Transverse colon (tissue), 4 donors: ENCODE data around the gene BCL11B. TPM values are rescaled to one million over a fixed set of nuclear protein-coding genes. Genes with fewer than 3 reads are reported as not detected.

Source experiments
- DNase-seq: peaks from one replicate; pipeline ENCODE4 v3.0.0-alpha.2; 2019
- H3K27ac ChIP-seq, 4 donors: fragments of 200-600 bp; sonication (generic); 2 replicates each; pipeline ENCODE4 v1.5.1; 2016 to 2018; ENCODE audit warnings: inconsistent platforms in 4 of 4
- H3K27me3 ChIP-seq: fragments of 200-600 bp; sonication (generic); 2 replicates; pipeline ENCODE4 v1.5.1; 2017; ENCODE audit warnings: inconsistent platforms
- H3K36me3 ChIP-seq, 4 donors: fragments of 200-600 bp; sonication (generic); 2 replicates each; pipeline ENCODE4 v1.5.1; 2017 to 2019; ENCODE audit warnings: inconsistent platforms in 4 of 4
- H3K4me1 ChIP-seq, 4 donors: fragments of 200-600 bp; sonication (generic); 2 replicates each; pipeline ENCODE4 v1.5.1; 2017 to 2020; ENCODE audit warnings: inconsistent platforms in 4 of 4
- H3K4me3 ChIP-seq, 4 donors: fragments of 200-600 bp; sonication (generic); 1 replicate in 1 of 4; 2 replicates in 3 of 4; pipeline versions ENCODE4 v1.5.1 to v1.6.1; 2017 to 2019; ENCODE audit warnings: inconsistent platforms in 4 of 4
- H3K9me3 ChIP-seq, 2 donors: fragments of 200-600 bp; sonication (generic); 2 replicates each; pipeline ENCODE4 v1.5.1; 2017 to 2019; ENCODE audit warnings: inconsistent platforms in 2 of 2
- EP300 ChIP-seq: sonication (generic); formaldehyde crosslinking; IDR thresholded peaks from one replicate; pipeline ENCODE4 v1.6.1; 2017; ENCODE audit warnings: antibody characterized with exemption, low read depth
- POLR2A ChIP-seq: fragments of 450-650 bp; IDR thresholded peaks from one replicate; pipeline ENCODE4 v1.6.1; 2016; ENCODE audit warnings: antibody characterized with exemption, mild to moderate bottlenecking, moderate library complexity
- POLR2AphosphoS5 ChIP-seq, 3 donors: sonication (generic); formaldehyde crosslinking; IDR thresholded peaks; one replicate each; pipeline ENCODE4 v1.6.1; 2016; ENCODE audit warnings: antibody characterized with exemption in 3 of 3
- WGBS, 2 donors: methylation state at CpG; one replicate each; pipeline ENCODE4 v1.1.5; 2018; ENCODE audit warnings: low coverage in 1 of 2; 5-methylcytosine and 5-hydroxymethylcytosine counted together
- in situ Hi-C, 4 donors: fragments of 200-750 bp; cut with MboI; loops; one replicate each; pipeline versions ENCODE4 v1.15.0 to v1.15.1; 2017; ENCODE audit warnings: low sequenced_read_pairs in 3 of 4, low pct_ligation_motif_present in 1 of 4, low pct_unique_long_range_greater_than_20kb in 1 of 4
- intact Hi-C: fragments of 100-400 bp; cut with DNase I; formaldehyde crosslinking; loops from one replicate; pipeline ENCODE4 v1.15.1; 2023; ENCODE audit warnings: low total_unique reads
- total RNA-seq, 4 donors: library from RNA; depleted of rRNA; stranded (reverse); fragments of >200 nt; gene quantifications; one replicate each; pipeline ENCODE4 v1.1.0, GENCODE V29; 2016
- TF ChIP-seq, protein P1 (sequence below), 5 experiments: fragments of 200-600 bp in 3 of 5; fragments of 450-650 bp in 2 of 5; sonication (generic) in 3 of 5; IDR thresholded peaks; 1 replicate in 2 of 5; 2 replicates in 3 of 5; pipeline ENCODE4 v1.5.1; 2016 to 2017; ENCODE audit warnings: antibody characterized with exemption in 5 of 5, inconsistent platforms in 3 of 5, mild to moderate bottlenecking in 2 of 5, moderate library complexity in 1 of 5

The BCL11B gene
- total RNA-seq, 4 donors from 2014 or later, result 0.37 to 4.8 (median 3.7) TPM

DNA sequence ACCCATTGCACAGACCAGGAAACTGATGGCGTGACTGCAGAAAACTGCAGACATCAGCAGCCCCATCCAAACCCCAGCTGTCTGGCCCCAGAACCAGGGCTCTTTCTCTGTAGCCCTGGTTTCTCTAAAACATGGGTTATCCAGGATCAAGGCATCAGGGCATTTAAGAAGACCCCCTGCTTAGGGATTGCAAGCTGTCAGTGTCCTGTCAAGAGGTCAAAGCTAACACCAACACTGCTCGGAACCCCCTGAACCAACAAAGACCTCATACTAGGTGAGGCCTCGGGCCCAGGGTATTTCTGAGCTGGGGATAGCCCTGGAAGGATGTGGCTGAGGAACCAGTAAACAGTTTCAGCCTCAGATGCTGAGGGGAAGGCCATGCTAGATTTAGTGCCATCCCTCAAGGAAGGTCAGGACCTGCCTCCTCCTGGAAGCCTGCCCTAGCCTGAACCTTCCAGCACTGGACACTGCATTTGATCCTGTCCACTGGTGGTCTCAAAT is 39.2 kb downstream of the BCL11B start:
- peaks cover 0 to 17% (median 0%) of the 10 kb centered on the region in 4 donors for H3K4me1 ChIP-seq
- no peak for DNase-seq
- in situ Hi-C loops (no loop called here), intact Hi-C loops (no loop called here)
- peak overlapping the region; percentile 13 to 47 (median 20) for H3K27ac ChIP-seq
- WGBS, 2 donors, result 63% methylated on average over 3 of the region's 3 CpGs; no CpG with 5 or more reads in 1 of the 2 donors
- TF ChIP-seq POLR2AphosphoS5 (IDR thresholded peaks at IDR 0.05) (no peak), EP300 (no peak), POLR2A (no peak)
- TF ChIP-seq, protein P1, sequence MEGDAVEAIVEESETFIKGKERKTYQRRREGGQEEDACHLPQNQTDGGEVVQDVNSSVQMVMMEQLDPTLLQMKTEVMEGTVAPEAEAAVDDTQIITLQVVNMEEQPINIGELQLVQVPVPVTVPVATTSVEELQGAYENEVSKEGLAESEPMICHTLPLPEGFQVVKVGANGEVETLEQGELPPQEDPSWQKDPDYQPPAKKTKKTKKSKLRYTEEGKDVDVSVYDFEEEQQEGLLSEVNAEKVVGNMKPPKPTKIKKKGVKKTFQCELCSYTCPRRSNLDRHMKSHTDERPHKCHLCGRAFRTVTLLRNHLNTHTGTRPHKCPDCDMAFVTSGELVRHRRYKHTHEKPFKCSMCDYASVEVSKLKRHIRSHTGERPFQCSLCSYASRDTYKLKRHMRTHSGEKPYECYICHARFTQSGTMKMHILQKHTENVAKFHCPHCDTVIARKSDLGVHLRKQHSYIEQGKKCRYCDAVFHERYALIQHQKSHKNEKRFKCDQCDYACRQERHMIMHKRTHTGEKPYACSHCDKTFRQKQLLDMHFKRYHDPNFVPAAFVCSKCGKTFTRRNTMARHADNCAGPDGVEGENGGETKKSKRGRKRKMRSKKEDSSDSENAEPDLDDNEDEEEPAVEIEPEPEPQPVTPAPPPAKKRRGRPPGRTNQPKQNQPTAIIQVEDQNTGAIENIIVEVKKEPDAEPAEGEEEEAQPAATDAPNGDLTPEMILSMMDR (IDR thresholded peaks at IDR 0.05), result no peak
- H3K36me3 ChIP-seq, result no peaks in the 10 kb centered on the region
- H3K4me3 ChIP-seq, result no peak overlapping the region
- no peaks in the 10 kb centered on the region for H3K9me3 ChIP-seq
- peaks cover 10% of the 10 kb centered on the region for H3K27me3 ChIP-seq

DNA sequence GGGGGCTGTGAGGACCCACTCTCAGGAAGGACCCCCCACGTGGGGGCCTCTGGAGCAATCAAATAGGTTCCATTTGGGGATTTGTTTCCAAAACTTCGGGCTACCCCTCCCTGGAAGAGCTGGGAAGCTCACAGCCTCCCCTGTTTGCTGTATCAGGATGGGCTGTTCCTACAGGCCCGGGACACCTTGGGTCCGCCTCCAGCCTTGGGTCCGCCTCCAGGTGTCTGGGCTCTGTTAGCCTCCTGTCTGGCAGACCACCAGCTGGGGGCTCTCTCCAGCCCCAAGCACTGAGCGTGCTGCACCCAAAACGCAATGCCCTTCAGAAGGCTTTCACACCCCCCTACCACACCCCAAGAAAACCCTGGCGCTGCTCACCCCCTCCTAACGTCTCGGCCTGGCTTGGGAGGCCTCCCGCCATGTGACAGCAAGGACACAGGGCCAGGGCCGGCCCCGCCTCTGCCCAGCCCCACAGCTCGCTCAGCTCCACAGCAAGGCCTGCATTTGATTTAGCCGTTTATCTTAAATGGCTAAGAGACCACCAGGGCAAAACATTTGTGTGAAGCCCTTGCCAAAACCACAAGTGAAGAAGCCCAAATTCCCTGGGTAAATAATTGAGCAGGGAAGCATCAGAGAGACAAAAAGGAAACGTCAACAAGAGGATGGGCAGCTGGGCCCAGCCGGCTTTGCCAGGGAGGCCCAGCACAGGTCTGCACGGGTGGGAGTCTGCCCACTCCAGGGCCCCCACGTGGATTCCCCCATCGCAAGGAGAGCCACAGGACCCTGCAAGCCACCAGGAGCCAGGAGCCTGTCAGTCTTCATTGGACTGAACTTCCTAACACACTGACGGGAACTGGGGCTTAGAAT is 39.9 kb downstream of the BCL11B start:
- intact Hi-C loops (no loop called here), in situ Hi-C loops (no loop called here)
- H3K27ac ChIP-seq, result peak overlapping the region; percentile 10 to 47 (median 20)
- H3K4me3 ChIP-seq, result no peak overlapping the region
- WGBS, 2 donors, result 53% methylated on average over 20 of the region's 21 CpGs; no CpG with 5 or more reads in 1 of the 2 donors
- TF ChIP-seq EP300 (no peak), POLR2A (no peak), POLR2AphosphoS5 (IDR thresholded peaks at IDR 0.05) (no peak)
- TF ChIP-seq, protein P1 (IDR thresholded peaks at IDR 0.05), result no peak
- no peaks in the 10 kb centered on the region for H3K36me3 ChIP-seq
- H3K4me1 ChIP-seq, result peaks cover 0 to 20% (median 2%) of the 10 kb centered on the region in 4 donors
- H3K9me3 ChIP-seq, result no peaks in the 10 kb centered on the region
- H3K27me3 ChIP-seq, result peaks cover 10% of the 10 kb centered on the region
- DNase-seq, result no peak

DNA sequence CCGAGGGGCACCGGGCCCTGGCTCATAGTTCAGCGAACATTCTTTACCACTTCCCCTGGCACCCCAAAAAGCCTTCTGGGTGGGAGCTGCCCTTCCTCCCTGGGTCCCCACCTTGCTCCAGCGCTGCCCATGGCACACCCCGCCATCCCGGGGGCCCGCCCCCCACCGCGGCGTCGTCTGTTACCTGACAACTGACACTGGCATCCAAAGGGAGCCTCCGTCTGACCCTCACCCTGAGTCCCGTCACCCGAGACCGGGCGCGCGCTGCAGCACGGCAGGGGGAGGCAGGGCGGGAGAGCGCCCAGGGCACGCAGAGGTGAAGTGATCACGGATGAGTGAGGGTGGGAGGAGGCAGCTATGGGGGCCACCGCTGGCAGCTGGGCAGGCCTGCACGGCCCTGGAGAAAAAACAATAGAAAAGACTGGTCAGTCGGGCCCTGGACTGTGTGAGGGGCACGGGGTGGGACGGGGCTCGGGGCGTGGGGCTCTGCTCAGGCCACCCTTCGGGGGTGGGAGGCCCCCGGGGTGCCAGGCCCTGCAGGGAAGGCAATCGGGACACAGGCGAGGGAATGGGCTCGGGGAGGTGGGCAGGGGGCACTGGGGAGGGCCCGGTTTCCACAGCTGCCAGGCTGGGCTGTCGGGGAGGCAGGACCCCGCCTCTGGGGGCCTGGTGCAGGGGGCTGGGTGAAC is 40.7 kb downstream of the BCL11B start:
- in situ Hi-C loops, result no loop called here
- no peak for DNase-seq
- Histone ChIP-seq H3K4me1 (peaks cover 0 to 27% (median 2%) of the 10 kb centered on the region in 4 donors), H3K36me3 (no peaks in the 10 kb centered on the region), H3K4me3 (no peak overlapping the region), H3K27me3 (peaks cover 10% of the 10 kb centered on the region), H3K9me3 (no peaks in the 10 kb centered on the region), H3K27ac (peak overlapping the region; percentile 10 to 47 (median 20))
- intact Hi-C loops, result no loop called here
- 25 to 54% methylated on average over 12 to 38 of the region's 38 CpGs for WGBS, 2 donors
- TF ChIP-seq POLR2A (no peak), EP300 (no peak), POLR2AphosphoS5 (IDR thresholded peaks at IDR 0.05) (no peak)
- TF ChIP-seq, protein P1 (IDR thresholded peaks at IDR 0.05), result no peak
